Parathyroid adenoma (tissue), 2 donors: ENCODE measurements around the gene ULBP1.
"Not testable (repeated sequence)": the region's sequence is repeated elsewhere in the genome, so short reads cannot be mapped to it uniquely, and the experiment has no call there.

Experiments
- H2AFZ ChIP-seq: fragments of 300-600 bp; sonication (generic); one replicate; pipeline ENCODE4 v1.7.0; 2017; ENCODE audit warnings: antibody characterized with exemption, mild to moderate bottlenecking
- H3K27ac ChIP-seq: fragments of 300-600 bp; sonication (generic); one replicate; pipeline ENCODE4 v1.7.0; 2017
- H3K27me3 ChIP-seq: fragments of 300-600 bp; sonication (generic); one replicate; pipeline ENCODE4 v1.7.0; 2017; ENCODE audit warnings: low read length; ENCODE audit not compliant: control insufficient read depth, insufficient read depth
- H3K36me3 ChIP-seq: fragments of 300-600 bp; sonication (generic); one replicate; pipeline ENCODE4 v1.7.0; 2017; ENCODE audit warnings: low read length; ENCODE audit not compliant: control insufficient read depth, insufficient read depth
- H3K4me1 ChIP-seq: fragments of 300-600 bp; sonication (generic); one replicate; pipeline ENCODE4 v1.7.0; 2017; ENCODE audit warnings: control low read depth
- H3K4me2 ChIP-seq: fragments of 300-600 bp; sonication (generic); one replicate; pipeline ENCODE4 v1.7.0; 2017; ENCODE audit warnings: low read length
- H3K4me3 ChIP-seq: fragments of 300-600 bp; sonication (generic); one replicate; pipeline ENCODE4 v1.7.0; 2017; ENCODE audit warnings: low read depth, low read length
- H3K79me2 ChIP-seq: fragments of 300-600 bp; sonication (generic); one replicate; pipeline ENCODE4 v1.7.0; 2017; ENCODE audit warnings: control low read depth
- H3K9ac ChIP-seq: fragments of 300-600 bp; sonication (generic); one replicate; pipeline ENCODE4 v1.7.0; 2017; ENCODE audit warnings: mild to moderate bottlenecking
- H3K9me3 ChIP-seq: fragments of 300-600 bp; sonication (generic); one replicate; pipeline ENCODE4 v1.7.0; 2017; ENCODE audit warnings: low read length; ENCODE audit not compliant: control insufficient read depth
- CTCF ChIP-seq: fragments of 300-600 bp; sonication (generic); IDR thresholded peaks from one replicate; pipeline ENCODE4 v1.7.0; 2017; ENCODE audit warnings: antibody characterized with exemption, mild to moderate bottlenecking
- donor health status: primary hyperparathyroidism.

ULBP1 gene

GRCh38 chr6:149987602-149988107, 23.9 kb downstream of the ULBP1 start:
- H3K4me1 ChIP-seq, result no peaks in the 10 kb centered on the region
- no peak overlapping the region for H3K27ac ChIP-seq
- no peak overlapping the region for H2AFZ ChIP-seq
- no peak overlapping the region for H3K4me2 ChIP-seq
- TF ChIP-seq CTCF, result no peak
- no peaks in the 10 kb centered on the region for H3K79me2 ChIP-seq
- H3K9me3 ChIP-seq, result no peaks in the 10 kb centered on the region
- no peak overlapping the region for H3K4me3 ChIP-seq
- no peak overlapping the region for H3K9ac ChIP-seq
- peaks cover 6% of the 10 kb centered on the region for H3K27me3 ChIP-seq
- no peaks in the 10 kb centered on the region for H3K36me3 ChIP-seq

- Histone ChIP-seq H3K4me1 (no peaks in the 10 kb centered on the region), H3K27me3 (peaks cover 6% of the 10 kb centered on the region), H3K9ac (no peak overlapping the region), H3K4me3 (no peak overlapping the region), H3K4me2 (no peak overlapping the region), H3K36me3 (no peaks in the 10 kb centered on the region), H3K27ac (no peak overlapping the region), H2AFZ (no peak overlapping the region), H3K79me2 (no peaks in the 10 kb centered on the region), H3K9me3 (no peaks in the 10 kb centered on the region)
- no peak for TF ChIP-seq CTCF
These were observed 25.0 kb downstream of the ULBP1 start for GRCh38 chr6:149988550-149989346.

GRCh38 chr6:149990212-149990660, 26.5 kb downstream of the ULBP1 start:
- H3K9me3 ChIP-seq, result no peaks in the 10 kb centered on the region
- H3K4me2 ChIP-seq, result peak overlapping the region; percentile 63
- no peaks in the 10 kb centered on the region for H3K4me1 ChIP-seq
- no peak overlapping the region for H3K27ac ChIP-seq
- peaks cover 6% of the 10 kb centered on the region for H3K27me3 ChIP-seq
- H3K79me2 ChIP-seq, result no peaks in the 10 kb centered on the region
- no peaks in the 10 kb centered on the region for H3K36me3 ChIP-seq
- TF ChIP-seq CTCF, result no peak
- H3K9ac ChIP-seq, result no peak overlapping the region
- H3K4me3 ChIP-seq, result peak overlapping the region; percentile 38
- H2AFZ ChIP-seq, result no peak overlapping the region

GRCh38 chr6:149990661-149991471, 27.1 kb downstream of the ULBP1 start:
- no peaks in the 10 kb centered on the region for H3K79me2 ChIP-seq
- H3K27ac ChIP-seq, result no peak overlapping the region
- no peak overlapping the region for H2AFZ ChIP-seq
- peak overlapping the region; percentile 63 for H3K4me2 ChIP-seq
- peaks cover 6% of the 10 kb centered on the region for H3K27me3 ChIP-seq
- H3K9me3 ChIP-seq, result no peaks in the 10 kb centered on the region
- TF ChIP-seq CTCF, result no peak
- H3K9ac ChIP-seq, result no peak overlapping the region
- H3K4me1 ChIP-seq, result no peaks in the 10 kb centered on the region
- no peaks in the 10 kb centered on the region for H3K36me3 ChIP-seq
- peak overlapping the region; percentile 38 for H3K4me3 ChIP-seq

GRCh38 chr6:149991472-149991795, 27.7 kb downstream of the ULBP1 start:
- H3K36me3 ChIP-seq, H3K4me3 ChIP-seq, H3K9ac ChIP-seq, H3K4me1 ChIP-seq, H3K9me3 ChIP-seq, H3K79me2 ChIP-seq, H3K4me2 ChIP-seq, H2AFZ ChIP-seq, H3K27me3 ChIP-seq, H3K27ac ChIP-seq: not testable (repeated sequence)
